ENCODE results near the gene RPL36. TPM values are rescaled to one million over a fixed set of nuclear protein-coding genes. Genes with fewer than 3 reads are reported as not detected.

RPL36 gene
- total and polyA plus RNA-seq, 2 donors (not counting 3 experiments of a cell fraction or from before 2014, with no cell fraction given) = 1,033 to 1,084 TPM

- Histone ChIP-seq H4K20me1 (replicated peaks; ENCODE audit: control insufficient read depth, extremely low read depth, insufficient read depth, low read length) (no peaks in the 10 kb centered on the region), H3K4me1 (ENCODE audit: control insufficient read depth, extremely low read depth, insufficient read depth, low read length) (peaks cover under 1% of the 10 kb centered on the region), H3K4me3 (replicated peaks in 1 of 3; ENCODE audit: insufficient read depth in 1 of 3, low read depth in 1 of 3, low read length in 3 of 3) (no peak overlapping the region), H3K27me3 (ENCODE audit: control insufficient read depth in 2 of 2, insufficient read depth in 2 of 2, low read length in 2 of 2) (no peaks in the 10 kb centered on the region), H3K9me1 (replicated peaks; ENCODE audit: control insufficient read depth, extremely low read depth, insufficient read depth, low read length) (no peaks in the 10 kb centered on the region), H3K9ac (replicated peaks; ENCODE audit: extremely low read depth, insufficient read depth, low read length) (no peak overlapping the region), H2AFZ (ENCODE audit: low read depth, low read length) (no peak overlapping the region), H3K36me3 (ENCODE audit: control insufficient read depth in 2 of 2, extremely low read depth in 1 of 2, insufficient read depth in 2 of 2, low read length in 2 of 2) (peaks cover 7 to 47% of the 10 kb centered on the region in 2 experiments), H3K4me2 (ENCODE audit: insufficient read depth, low read length) (no peak overlapping the region), H3K9me3 (replicated peaks; ENCODE audit: control insufficient read depth, insufficient read depth, low read length) (no peaks in the 10 kb centered on the region), H3K27ac (ENCODE audit: insufficient read depth, low read depth, low read length) (no peak overlapping the region), H3K79me2 (ENCODE audit: control insufficient read depth, insufficient read depth, low read length) (peaks cover 30% of the 10 kb centered on the region)
- FAIRE-seq = no peak
- ChIA-PET POLR2A (no interaction called here), CTCF (no interaction called here)
- no peak for DNase-seq (ENCODE audit: low read depth, low spot score)
- intact Hi-C loops (cut with micrococcal nuclease) (no loop called here), dilution Hi-C loops (cut with MboI; ENCODE audit: extremely low pct_ligation_motif_present, low sequenced_read_pairs) (no loop called here)
- no TSS peak for BruUV-seq (replicated peaks)
- TF ChIP-seq MYC (IDR thresholded peaks at IDR 0.05; ENCODE audit: low read depth, low read length) = no peak
- peak; percentile 35 for TF ChIP-seq POLR2AphosphoS5 (IDR thresholded peaks at IDR 0.05; ENCODE audit: insufficient read depth, low read depth, low read length)
- TF ChIP-seq POLR2A (IDR thresholded peaks at IDR 0.05; ENCODE audit: low read depth, low read length) = peak; percentile 60
Observed at GRCh38 chr19:5697022-5697889, 7.2 kb downstream of the RPL36 start.

- H3K9ac ChIP-seq (replicated peaks; ENCODE audit: extremely low read depth, insufficient read depth, low read length) = no peak overlapping the region
- POLR2A ChIA-PET = interaction anchor here (0.9 kb wide), 1 partner anchor 11 kb away, joined by 5 read pairs; no protein-coding TSS in a partner anchor
- dilution Hi-C loops (cut with MboI; ENCODE audit: extremely low pct_ligation_motif_present, low sequenced_read_pairs) (no loop called here), intact Hi-C loops (cut with micrococcal nuclease) (no loop called here)
- H2AFZ ChIP-seq (ENCODE audit: low read depth, low read length) = no peak overlapping the region
- peaks cover 22% of the 10 kb centered on the region for H3K79me2 ChIP-seq (ENCODE audit: control insufficient read depth, insufficient read depth, low read length)
- H3K9me1 ChIP-seq (replicated peaks; ENCODE audit: control insufficient read depth, extremely low read depth, insufficient read depth, low read length) = no peaks in the 10 kb centered on the region
- peaks cover 3 to 39% of the 10 kb centered on the region in 2 experiments for H3K36me3 ChIP-seq (ENCODE audit: control insufficient read depth in 2 of 2, extremely low read depth in 1 of 2, insufficient read depth in 2 of 2, low read length in 2 of 2)
- H3K27me3 ChIP-seq (ENCODE audit: control insufficient read depth in 2 of 2, insufficient read depth in 2 of 2, low read length in 2 of 2) = no peaks in the 10 kb centered on the region
- DNase-seq (ENCODE audit: low read depth, low spot score) (no peak), FAIRE-seq (no peak)
- H3K4me1 ChIP-seq (ENCODE audit: control insufficient read depth, extremely low read depth, insufficient read depth, low read length) = no peaks in the 10 kb centered on the region
- CTCF ChIA-PET = no interaction called here
- no peak overlapping the region for H3K4me3 ChIP-seq (replicated peaks in 1 of 3; ENCODE audit: insufficient read depth in 1 of 3, low read depth in 1 of 3, low read length in 3 of 3)
- H4K20me1 ChIP-seq (replicated peaks; ENCODE audit: control insufficient read depth, extremely low read depth, insufficient read depth, low read length) = no peaks in the 10 kb centered on the region
- TF ChIP-seq EZH2 (IDR thresholded peaks at IDR 0.05; ENCODE audit: borderline replicate concordance, low read depth, low read length, severe bottlenecking) (no peak), POLR2A (IDR thresholded peaks at IDR 0.05; ENCODE audit: low read depth, low read length) (peak; percentile 0), MAX (IDR thresholded peaks at IDR 0.05; ENCODE audit: insufficient read depth, insufficient read length) (no peak), GATA2 (IDR thresholded peaks at IDR 0.05; ENCODE audit: insufficient read depth, insufficient read length, low read depth, low read length) (no peak)
- H3K4me2 ChIP-seq (ENCODE audit: insufficient read depth, low read length) = no peak overlapping the region
- no peak overlapping the region for H3K27ac ChIP-seq (ENCODE audit: insufficient read depth, low read depth, low read length)
- H3K9me3 ChIP-seq (replicated peaks; ENCODE audit: control insufficient read depth, insufficient read depth, low read length) = no peaks in the 10 kb centered on the region
- no TSS peak for BruUV-seq (replicated peaks)
Observed at GRCh38 chr19:5697890-5698634, 8.0 kb downstream of the RPL36 start.
